LHCN-M2 (cell line): ENCODE measurements around the gene MLXIP. TPM values are rescaled to one million over a fixed set of nuclear protein-coding genes. Genes with fewer than 3 reads are reported as not detected.

ENCODE experiments used
- DNase-seq: peaks from one replicate; pipeline ENCODE4 v3.0.0-alpha.2; 2012; ENCODE audit warnings: low read depth
- total RNA-seq: library from RNA; depleted of rRNA; stranded (reverse); fragments of >200 nt; gene quantifications from 2 replicates; pipeline ENCODE4 v1.2.3, GENCODE V29; 2014; rRNA removed

Gene MLXIP
- total RNA-seq, 1 experiment from 2014 or later, result 8.4 TPM

- DNase-seq, result no peak
Measured at GRCh38 chr12:122183588-122183940, 105.0 kb downstream of the MLXIP start.

- DNase-seq, result no peak
Measured at GRCh38 chr12:122184517-122184916, 106.0 kb downstream of the MLXIP start.

GRCh38 chr12:122185079-122185478 lies 106.5 kb downstream of the MLXIP start:
- no peak for DNase-seq

- DNase-seq, result no peak
Measured at GRCh38 chr12:122185494-122186082, 107.0 kb downstream of the MLXIP start.

- DNase-seq, result no peak
Measured at GRCh38 chr12:122187466-122187865, 108.9 kb downstream of the MLXIP start.

GRCh38 chr12:122189626-122190475 lies 111.3 kb downstream of the MLXIP start:
- no peak for DNase-seq

GRCh38 chr12:122190842-122191668 lies 112.5 kb downstream of the MLXIP start:
- DNase-seq, result peak; percentile 35

- DNase-seq, result no peak
Measured at GRCh38 chr12:122192441-122192840, 113.9 kb downstream of the MLXIP start.

GRCh38 chr12:122194804-122195203 lies 116.2 kb downstream of the MLXIP start:
- no peak for DNase-seq

GRCh38 chr12:122195405-122195804 lies 116.8 kb downstream of the MLXIP start:
- no peak for DNase-seq

Other genes starting within 250 kb of the MLXIP start
- gene HPD, start 219.9 kb upstream of the MLXIP start, total RNA-seq, result 0.26 and 0.75 TPM in 2 replicates
- gene PSMD9, start 190.0 kb upstream of the MLXIP start, total RNA-seq, result 110 and 118 TPM in 2 replicates
- 2.1 and 2.2 TPM in 2 replicates for gene CFAP251, start 160.2 kb upstream of the MLXIP start, total RNA-seq
- gene BCL7A, start 56.9 kb upstream of the MLXIP start, total RNA-seq, result 3.1 and 5.7 TPM in 2 replicates
- gene IL31, start 95.5 kb downstream of the MLXIP start, total RNA-seq, result not detected in 2 replicates
- not detected in 2 replicates for gene LRRC43, start 104.4 kb downstream of the MLXIP start, total RNA-seq
- gene B3GNT4, start 125.0 kb downstream of the MLXIP start, total RNA-seq, result 0.06 TPM in 1 of 2 replicates, not detected in the other
- gene DIABLO, start 147.3 kb downstream of the MLXIP start, total RNA-seq, result 61.8 and 64.6 TPM in 2 replicates
- 22.4 and 23.1 TPM in 2 replicates for gene VPS33A, start 187.7 kb downstream of the MLXIP start, total RNA-seq